ENCODE data around the gene GPSM3. TPM values are rescaled to one million over a fixed set of nuclear protein-coding genes. Genes with fewer than 3 reads are reported as not detected.

The GPSM3 gene
- total and polyA plus RNA-seq, 2 of the 13 experiments (the other 11 are each of a cell fraction or from before 2014, with no cell fraction given): 0.18 to 6.2 TPM

- peak; percentile 56; the same call in 1 of the 2 replicates for TF ChIP-seq SAFB2 (CRISPR knock-in tag; IDR thresholded peaks at IDR 0.05; ENCODE audit: borderline replicate concordance, low read depth)
- no peak for TF ChIP-seq HNF1B (CRISPR knock-in tag; IDR thresholded peaks at IDR 0.05)
- peak; percentile 33; the same call in 1 of the 2 replicates for TF ChIP-seq DR1 (CRISPR knock-in tag; IDR thresholded peaks at IDR 0.05)
- 0 out of 2 replicates have a peak, but pooled peaks have one; percentile 24 for TF ChIP-seq IRF1 (CRISPR knock-in tag; IDR thresholded peaks at IDR 0.05; ENCODE audit: low read depth)
- no peak for TF ChIP-seq SMAD9 (CRISPR knock-in tag; IDR thresholded peaks at IDR 0.05)
- TF ChIP-seq ZNF367 (CRISPR knock-in tag; IDR thresholded peaks at IDR 0.05; ENCODE audit: borderline replicate concordance): no peak
- TF ChIP-seq ZIK1 (CRISPR knock-in tag; IDR thresholded peaks at IDR 0.05; ENCODE audit: borderline replicate concordance, low read depth): no peak
- peak; percentile 84 for TF ChIP-seq POLR2G (IDR thresholded peaks at IDR 0.05; ENCODE audit: low read depth, low read length)
- peak; percentile 69; the same call in 1 of the 2 replicates for TF ChIP-seq SALL1 (CRISPR knock-in tag; IDR thresholded peaks at IDR 0.05)
- no peak for TF ChIP-seq ZNF775 (CRISPR knock-in tag; IDR thresholded peaks at IDR 0.05; ENCODE audit: borderline replicate concordance)
- peak; percentile 36; the same call in 1 of the 2 replicates for TF ChIP-seq FOXP4 (CRISPR knock-in tag; IDR thresholded peaks at IDR 0.05)
- no peak for TF ChIP-seq ZFAT (CRISPR knock-in tag; conservative IDR thresholded peaks at IDR 0.05)
- TF ChIP-seq GLI4 (CRISPR knock-in tag; IDR thresholded peaks at IDR 0.05; ENCODE audit: borderline replicate concordance): peak; percentile 23; the same call in 1 of the 2 replicates
- TF ChIP-seq HOXA9 (CRISPR knock-in tag; IDR thresholded peaks at IDR 0.05; ENCODE audit: borderline replicate concordance): no peak
- TF ChIP-seq XBP1 (CRISPR knock-in tag; IDR thresholded peaks at IDR 0.05): no peak
- TF ChIP-seq RELA (CRISPR knock-in tag; IDR thresholded peaks at IDR 0.05): no peak
- TF ChIP-seq STAT6 (CRISPR knock-in tag; IDR thresholded peaks at IDR 0.05; ENCODE audit: borderline replicate concordance): no peak
- no peak for TF ChIP-seq ADNP (CRISPR knock-in tag; IDR thresholded peaks at IDR 0.05)
- TF ChIP-seq TP53 (CRISPR knock-in tag; conservative IDR thresholded peaks at IDR 0.05): no peak
- TF ChIP-seq MED8 (CRISPR knock-in tag; IDR thresholded peaks at IDR 0.05; ENCODE audit: insufficient replicate concordance): peak; percentile 47
- TF ChIP-seq ATF5 (CRISPR knock-in tag; IDR thresholded peaks at IDR 0.05; ENCODE audit: low read depth): 0 out of 2 replicates have a peak, but pooled peaks have one; percentile 36
Measured at GRCh38 chr6:32175711-32176475, 16.6 kb downstream of the GPSM3 start, which contains the start of gene AGPAT1 (continued).
